ENCODE data around the gene GP1BA.
A peak's percentile ranks its signal among the peaks of the same experiment; 100 is the strongest.

GP1BA gene

GRCh38 chr17:4931963-4932362 is at the start of gene GP1BA:
Gene GP1BA (plus strand): TSS chr17:4932277. CDS start chr17:4932605, 328 bp downstream.
- ATAC-seq (no peak), DNase-seq (no peak)

GRCh38 chr17:4884489-4884888 is 47.6 kb upstream of the GP1BA start:
- DNase-seq (no peak), ATAC-seq (no peak)

- no peak for DNase-seq
- ATAC-seq, result no peak
Measured at GRCh38 chr17:4886830-4887229, 45.2 kb upstream of the GP1BA start.

- no peak for ATAC-seq
- no peak for DNase-seq
Measured at GRCh38 chr17:4887581-4887980, 44.5 kb upstream of the GP1BA start.

DNA sequence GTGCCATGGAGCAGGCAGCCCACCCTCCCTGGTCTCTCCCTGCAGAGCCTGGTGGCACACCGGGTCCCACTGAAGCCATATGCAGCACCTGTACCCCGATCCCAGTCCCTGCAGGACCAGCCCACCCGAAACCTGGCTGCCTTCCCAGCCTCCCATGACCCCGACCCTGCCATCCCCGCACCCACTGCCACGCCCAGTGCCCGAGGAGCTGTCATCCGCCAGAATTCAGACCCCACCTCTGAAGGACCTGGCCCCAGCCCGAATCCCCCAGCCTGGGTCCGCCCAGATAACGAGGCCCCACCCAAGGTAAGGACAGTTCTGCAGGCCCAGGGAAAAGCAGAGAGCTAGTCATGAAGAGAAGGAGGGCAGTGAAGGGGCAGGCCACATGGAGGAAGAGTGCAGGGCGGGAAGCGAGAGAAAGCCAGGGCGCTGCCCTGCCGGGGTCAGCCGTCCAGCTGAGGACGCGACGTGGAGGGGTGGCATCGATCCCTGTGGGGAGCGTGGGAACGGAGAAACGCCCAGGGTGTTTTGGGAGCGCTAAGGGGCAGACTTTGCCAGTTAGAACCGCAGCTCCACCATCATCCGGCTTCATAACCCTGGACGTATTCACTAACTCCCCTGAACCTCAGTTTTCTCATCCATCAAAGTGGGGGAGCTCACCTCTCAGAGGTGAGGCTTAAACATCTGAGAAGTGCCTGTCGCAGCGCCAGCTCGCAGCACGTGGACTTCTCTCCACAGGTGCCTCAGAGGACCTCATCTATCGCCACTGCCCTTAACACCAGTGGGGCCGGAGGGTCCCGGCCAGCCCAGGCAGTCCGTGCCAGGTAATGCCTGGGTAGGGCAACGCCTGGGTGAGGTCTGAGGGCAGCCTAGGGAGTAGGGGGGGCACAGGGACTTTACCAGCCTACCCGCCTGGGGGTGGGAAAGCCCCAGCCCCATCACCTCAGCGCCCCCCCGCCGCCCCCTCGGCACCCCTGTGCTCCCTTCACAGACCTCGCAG is 40.4 kb upstream of the GP1BA start:
- DNase-seq, result no peak
- no peak for ATAC-seq

DNA sequence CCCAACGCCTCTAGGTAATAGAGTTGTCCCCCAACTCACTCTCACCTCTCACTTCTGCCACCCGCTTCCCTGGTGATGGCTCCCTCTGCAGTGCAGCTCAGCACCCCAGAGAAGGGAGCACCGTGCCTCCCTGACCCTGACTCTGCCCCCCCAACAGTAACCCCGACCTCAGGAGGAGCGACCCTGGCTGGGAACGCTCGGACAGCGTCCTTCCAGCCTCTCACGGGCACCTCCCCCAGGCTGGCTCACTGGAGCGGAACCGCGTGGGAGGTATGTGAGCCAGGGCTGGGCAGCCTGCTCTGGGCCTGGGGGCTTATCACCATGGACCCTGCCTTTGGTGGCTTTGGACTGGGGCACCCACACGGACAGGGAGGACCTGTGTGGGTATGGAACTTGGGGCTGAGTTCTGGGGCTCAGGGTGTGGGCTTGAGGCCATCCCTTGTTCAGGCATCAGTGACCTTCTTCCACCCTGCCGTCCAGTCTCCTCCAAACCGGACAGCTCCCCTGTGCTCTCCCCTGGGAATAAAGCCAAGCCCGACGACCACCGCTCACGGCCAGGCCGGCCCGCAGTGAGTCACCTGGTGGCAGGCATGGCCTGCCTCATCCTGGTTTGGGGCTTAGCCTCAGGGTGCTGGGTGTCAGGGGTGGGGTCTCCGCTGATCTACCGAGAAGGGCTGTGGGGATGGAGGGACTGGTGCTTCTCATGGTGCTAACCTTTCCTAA is 39.4 kb upstream of the GP1BA start:
- no peak for DNase-seq
- ATAC-seq, result no peak

GRCh38 chr17:4893272-4893671 is 38.8 kb upstream of the GP1BA start:
- DNase-seq (no peak), ATAC-seq (no peak)

DNA sequence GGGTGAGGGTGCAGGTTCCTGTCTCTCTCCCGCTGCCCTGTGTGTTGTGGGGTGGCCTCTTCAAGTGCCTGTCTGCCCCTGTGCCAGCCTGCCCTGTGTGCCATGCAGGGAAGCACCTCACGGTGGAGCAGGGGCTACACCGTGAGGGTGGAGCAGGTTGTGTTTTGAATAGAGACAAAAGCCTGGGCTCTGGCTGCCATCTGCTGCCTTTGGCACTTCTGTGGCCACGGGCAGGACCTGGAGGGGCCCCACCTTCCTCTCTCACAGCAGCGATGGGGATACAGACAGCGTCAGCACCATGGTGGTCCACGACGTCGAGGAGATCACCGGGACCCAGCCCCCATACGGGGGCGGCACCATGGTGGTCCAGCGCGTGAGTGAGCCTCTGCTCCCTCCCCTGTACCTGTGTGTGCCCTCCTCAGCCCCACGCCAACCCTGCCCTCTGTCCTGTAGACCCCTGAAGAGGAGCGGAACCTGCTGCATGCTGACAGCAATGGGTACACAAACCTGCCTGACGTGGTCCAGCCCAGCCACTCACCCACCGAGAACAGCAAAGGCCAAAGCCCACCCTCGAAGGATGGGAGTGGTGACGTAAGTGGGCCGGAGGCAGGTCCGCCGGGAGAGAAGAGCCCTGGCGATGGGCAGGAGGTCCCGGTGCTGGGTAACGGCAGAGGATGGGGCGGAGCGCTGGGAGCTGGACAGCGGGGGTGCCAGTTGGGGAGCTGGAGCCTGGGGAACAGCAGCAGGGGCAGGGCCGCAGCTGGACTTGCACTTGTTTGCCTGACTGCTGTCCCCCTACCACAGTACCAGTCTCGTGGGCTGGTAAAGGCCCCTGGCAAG is 38.1 kb upstream of the GP1BA start:
- no peak for DNase-seq
- ATAC-seq, result no peak

DNA sequence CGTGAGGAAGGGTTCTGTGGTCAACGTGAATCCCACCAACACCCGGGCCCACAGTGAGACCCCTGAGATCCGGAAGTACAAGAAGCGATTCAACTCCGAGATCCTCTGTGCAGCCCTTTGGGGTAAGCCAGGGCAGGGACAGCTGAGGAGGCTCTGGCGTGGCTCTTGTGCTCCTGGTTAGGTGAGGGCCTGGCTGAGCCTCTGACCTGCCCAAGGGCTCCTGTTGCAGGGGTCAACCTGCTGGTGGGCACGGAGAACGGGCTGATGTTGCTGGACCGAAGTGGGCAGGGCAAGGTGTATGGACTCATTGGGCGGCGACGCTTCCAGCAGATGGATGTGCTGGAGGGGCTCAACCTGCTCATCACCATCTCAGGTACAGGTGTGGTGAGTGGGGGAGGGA is 37.0 kb upstream of the GP1BA start:
- no peak for DNase-seq
- no peak for ATAC-seq

DNA sequence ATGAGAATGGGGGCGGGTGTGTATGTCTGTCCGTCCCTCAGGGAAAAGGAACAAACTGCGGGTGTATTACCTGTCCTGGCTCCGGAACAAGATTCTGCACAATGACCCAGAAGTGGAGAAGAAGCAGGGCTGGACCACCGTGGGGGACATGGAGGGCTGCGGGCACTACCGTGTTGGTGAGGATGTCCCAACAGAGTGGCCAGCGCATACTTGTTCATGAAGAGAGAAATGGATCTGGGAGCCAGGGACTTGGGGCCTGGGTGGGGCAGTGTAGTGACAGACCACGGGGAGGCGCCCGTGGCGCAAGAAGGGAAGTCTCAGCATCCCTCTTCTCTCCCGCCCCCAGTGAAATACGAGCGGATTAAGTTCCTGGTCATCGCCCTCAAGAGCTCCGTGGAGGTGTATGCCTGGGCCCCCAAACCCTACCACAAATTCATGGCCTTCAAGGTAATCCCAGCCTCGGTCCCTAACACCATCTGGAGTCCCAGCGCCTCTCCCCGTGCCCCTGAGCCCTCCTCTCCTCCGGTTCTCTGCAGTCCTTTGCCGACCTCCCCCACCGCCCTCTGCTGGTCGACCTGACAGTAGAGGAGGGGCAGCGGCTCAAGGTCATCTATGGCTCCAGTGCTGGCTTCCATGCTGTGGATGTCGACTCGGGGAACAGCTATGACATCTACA is 36.3 kb upstream of the GP1BA start:
- ATAC-seq (no peak), DNase-seq (no peak)

DNA sequence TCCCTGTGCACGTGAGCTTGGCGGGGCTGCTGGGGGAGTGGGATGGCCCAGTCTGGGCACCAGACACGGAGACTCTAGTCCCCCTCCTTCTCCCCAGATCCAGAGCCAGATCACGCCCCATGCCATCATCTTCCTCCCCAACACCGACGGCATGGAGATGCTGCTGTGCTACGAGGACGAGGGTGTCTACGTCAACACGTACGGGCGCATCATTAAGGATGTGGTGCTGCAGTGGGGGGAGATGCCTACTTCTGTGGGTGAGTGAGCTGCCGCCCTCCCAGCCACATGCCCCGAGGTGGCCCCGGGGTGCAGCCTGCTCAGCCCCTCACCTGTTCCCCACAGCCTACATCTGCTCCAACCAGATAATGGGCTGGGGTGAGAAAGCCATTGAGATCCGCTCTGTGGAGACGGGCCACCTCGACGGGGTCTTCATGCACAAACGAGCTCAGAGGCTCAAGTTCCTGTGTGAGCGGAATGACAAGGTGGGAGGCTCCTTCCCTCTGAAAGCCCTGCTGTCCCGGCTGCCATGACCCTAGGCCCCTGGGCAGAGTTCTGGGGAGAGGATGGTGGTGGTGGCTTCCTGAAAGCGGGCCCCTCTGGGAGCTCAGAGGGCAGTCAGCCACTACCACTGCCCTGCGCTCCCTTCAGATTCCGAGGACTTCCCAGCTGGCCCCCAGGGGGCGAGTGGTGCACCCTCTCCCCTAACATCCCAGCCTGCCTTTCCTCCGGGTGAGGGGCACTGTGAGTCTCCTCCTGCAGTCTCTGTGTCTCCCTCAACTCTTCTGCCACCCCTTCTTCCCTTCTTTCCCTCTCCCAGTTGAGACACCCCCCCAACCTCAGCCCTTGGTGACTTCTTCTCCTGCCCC is 35.5 kb upstream of the GP1BA start:
- ATAC-seq (no peak), DNase-seq (no peak)

DNA sequence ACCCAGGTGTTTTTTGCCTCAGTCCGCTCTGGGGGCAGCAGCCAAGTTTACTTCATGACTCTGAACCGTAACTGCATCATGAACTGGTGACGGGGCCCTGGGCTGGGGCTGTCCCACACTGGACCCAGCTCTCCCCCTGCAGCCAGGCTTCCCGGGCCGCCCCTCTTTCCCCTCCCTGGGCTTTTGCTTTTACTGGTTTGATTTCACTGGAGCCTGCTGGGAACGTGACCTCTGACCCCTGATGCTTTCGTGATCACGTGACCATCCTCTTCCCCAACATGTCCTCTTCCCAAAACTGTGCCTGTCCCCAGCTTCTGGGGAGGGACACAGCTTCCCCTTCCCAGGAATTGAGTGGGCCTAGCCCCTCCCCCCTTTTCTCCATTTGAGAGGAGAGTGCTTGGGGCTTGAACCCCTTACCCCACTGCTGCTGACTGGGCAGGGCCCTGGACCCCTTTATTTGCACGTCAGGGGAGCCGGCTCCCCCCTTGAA is 34.8 kb upstream of the GP1BA start:
- ATAC-seq (no peak), DNase-seq (no peak)

DNA sequence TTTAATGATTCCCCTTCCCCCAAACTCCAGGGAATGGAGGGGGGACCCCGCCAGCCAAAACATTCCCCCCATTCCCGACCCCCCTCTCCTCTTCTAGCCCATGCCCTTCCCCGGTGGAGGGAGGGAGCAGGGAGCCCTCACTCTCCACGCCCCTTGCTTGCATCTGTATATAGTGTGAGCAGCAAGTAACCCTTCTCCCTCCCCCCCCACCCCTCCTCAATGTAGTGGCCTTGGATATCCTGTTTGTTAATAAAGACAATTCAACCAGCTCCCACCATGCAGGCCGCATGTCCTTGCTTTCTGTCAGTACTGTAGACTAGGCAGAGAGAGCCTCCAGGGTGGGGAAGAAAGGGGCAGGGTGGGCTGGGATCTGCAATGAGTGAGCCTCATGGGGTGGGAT is 34.3 kb upstream of the GP1BA start:
- DNase-seq (no peak), ATAC-seq (no peak)

DNA sequence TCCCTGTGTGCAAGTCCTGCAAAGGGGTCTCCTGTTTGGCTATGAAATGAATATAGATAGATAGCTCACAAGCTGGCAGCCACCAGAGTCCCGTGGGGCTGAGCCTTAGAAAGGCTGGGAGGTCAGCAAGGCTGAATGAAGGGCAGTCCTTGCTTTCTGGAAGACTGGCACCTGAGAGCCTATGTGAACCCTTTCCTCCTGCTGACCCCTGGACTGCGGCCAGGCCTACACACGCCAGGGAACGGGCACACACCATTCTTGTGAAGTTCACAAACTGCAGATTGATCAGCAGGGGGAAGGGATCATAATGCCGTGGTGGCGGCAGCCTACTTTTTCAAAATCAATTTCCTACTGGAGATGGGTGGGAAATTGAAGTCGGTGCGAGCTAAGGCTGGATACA is 33.7 kb upstream of the GP1BA start:
- DNase-seq (no peak), ATAC-seq (no peak)

DNA sequence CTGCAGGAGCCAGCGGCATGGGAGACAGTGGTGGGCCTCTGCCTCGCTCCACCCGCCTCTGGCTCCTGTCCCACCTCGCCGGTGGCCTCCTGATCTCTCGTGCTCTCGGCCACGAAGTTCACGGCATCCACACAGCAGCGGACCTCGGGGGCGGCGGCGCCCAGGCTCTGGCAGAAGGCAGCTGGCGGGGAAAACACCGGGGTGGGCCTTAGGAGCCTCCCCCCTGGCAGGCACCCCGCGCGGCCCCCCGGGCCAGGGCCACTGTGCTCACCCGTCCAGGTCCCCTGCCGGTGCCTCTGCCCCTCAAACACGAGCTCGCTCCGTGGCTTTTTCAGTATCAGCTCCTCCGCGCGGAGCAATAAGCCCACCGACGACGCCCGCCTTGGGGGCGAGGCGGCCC is 33.1 kb upstream of the GP1BA start:
- ATAC-seq (peak; percentile 5), DNase-seq (no peak)

DNA sequence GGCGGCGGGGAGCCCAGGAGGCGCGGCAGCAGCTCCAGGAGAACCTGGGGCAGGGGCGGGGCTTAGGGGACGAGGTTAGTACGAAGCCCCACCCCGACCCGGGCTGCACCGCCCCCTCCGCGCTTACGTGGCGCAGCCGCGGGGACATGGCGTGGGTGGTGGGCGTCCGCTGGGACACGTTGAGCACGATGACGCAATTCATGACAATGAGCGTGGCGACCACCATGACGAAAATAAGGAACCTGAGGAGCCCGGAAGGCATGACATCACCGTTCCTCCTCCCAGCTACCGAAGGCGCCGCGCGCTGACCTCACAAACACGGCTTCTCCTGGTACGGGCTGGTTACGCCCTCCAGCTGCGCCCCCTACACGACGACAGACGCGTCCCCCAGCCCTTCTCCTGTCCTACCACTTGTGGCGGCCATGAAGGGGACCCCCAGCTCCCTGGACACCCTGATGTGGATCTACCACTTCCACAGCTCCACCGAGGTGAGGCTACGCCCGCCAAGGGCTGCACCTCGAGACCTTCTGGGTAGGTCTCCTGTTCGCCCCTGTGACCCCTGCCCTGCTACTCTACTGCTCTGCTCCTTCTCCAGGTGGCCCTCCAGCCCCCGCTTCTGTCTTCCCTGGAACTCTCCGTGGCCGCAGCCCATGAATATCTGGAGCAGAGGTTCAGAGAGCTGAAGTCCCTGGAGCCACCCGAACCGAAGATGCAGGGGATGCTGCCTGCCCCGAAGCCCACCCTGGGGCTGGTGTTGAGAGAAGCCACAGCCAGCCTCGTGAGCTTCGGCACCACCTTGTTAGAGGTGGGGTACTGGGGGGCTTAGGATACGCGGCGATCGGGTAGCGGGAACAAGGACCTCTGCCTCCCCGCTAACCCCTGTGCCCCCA is 32.5 kb upstream of the GP1BA start, which contains the start of gene C17orf107:
Gene C17orf107 (plus strand): TSS at position 196 of the 890 bp plus-strand sequence. CDS start 227 bp downstream, at position 423.
- ATAC-seq, result peak; percentile 86
- DNase-seq, result peak; percentile 98

- DNase-seq (peak; percentile 42), ATAC-seq (no peak)
Measured at GRCh38 chr17:4900231-4901107, 31.6 kb upstream of the GP1BA start.

DNA sequence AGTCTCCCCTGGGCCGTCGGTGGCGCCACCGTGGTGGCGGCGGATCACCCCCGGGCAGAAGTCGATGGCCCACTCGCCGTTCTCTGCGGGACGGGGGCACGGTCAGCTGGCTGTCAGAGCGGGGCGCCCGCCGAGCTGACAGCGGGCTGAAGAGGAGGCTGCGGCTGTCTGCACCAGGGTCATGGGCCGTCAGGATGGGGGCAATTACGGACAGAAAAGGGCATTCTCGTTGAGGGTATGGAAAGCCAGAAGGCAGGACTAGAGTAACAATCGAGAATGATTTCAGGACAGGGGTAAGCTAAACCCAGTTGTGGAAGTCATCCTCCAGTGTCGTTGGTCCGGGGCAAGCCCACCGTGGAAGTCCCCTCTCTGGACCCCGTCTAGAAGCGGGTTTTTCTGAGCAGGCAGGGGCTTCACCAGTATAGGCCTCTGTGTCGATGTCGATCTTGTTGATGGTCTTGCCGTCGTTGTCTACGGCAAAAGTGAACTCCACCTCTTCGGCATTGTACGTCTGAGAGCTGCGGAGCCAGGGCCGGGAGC is 30.9 kb upstream of the GP1BA start:
- no peak for DNase-seq
- ATAC-seq, result no peak
